GM10266 (cell line): ENCODE measurements around the gene PINLYP.

Experiments used
- DNase-seq: peaks from one replicate; pipeline ENCODE4 v3.0.0; 2012; ENCODE audit errors: extremely low spot score
- CTCF ChIP-seq: IDR thresholded peaks from 2 replicates; pipeline ENCODE4 v1.5.1; 2012; ENCODE audit warnings: mild to moderate bottlenecking, low read depth; ENCODE audit not compliant: control insufficient read depth, insufficient read depth; ENCODE audit errors: missing control alignments

Gene PINLYP

GRCh38 chr19:43622070-43622469, 46.5 kb downstream of the PINLYP start:
- TF ChIP-seq CTCF: no peak

GRCh38 chr19:43622956-43623355, 47.4 kb downstream of the PINLYP start:
- no peak for DNase-seq
- TF ChIP-seq CTCF: no peak

More at GRCh38 chr19:43622070-43622469, 46.5 kb downstream of the PINLYP start:
- no peak for DNase-seq

- DNase-seq: no peak
These were observed 48.5 kb downstream of the PINLYP start for GRCh38 chr19:43623889-43624670.

GRCh38 chr19:43624933-43625332, 49.3 kb downstream of the PINLYP start:
- peak; percentile 88 for DNase-seq
- peak; percentile 73 for TF ChIP-seq CTCF

More at GRCh38 chr19:43623889-43624670, 48.5 kb downstream of the PINLYP start:
- no peak for TF ChIP-seq CTCF

- TF ChIP-seq CTCF: no peak
- DNase-seq: no peak
These were observed 50.4 kb downstream of the PINLYP start for GRCh38 chr19:43625918-43626579.

GRCh38 chr19:43626838-43627237, 51.2 kb downstream of the PINLYP start:
- no peak for DNase-seq
- no peak for TF ChIP-seq CTCF
